H1 (cell line): Measurements from ENCODE around the gene TXNDC16. TPM values are rescaled to one million over a fixed set of nuclear protein-coding genes. Genes with fewer than 3 reads are reported as not detected.

ENCODE experiments used
- CTCF ChIA-PET: fragments of 300-600 bp; sonication (Branson Sonifier 250); formaldehyde crosslinking; loops from one replicate; lab custom pipeline; 2021; ENCODE audit not compliant: partially characterized antibody; lab: Charles Lee
- POLR2A ChIA-PET: fragments of 300-600 bp; sonication (Branson Sonifier 250); formaldehyde crosslinking; loops from one replicate; lab custom pipeline; 2021; ENCODE audit warnings: inconsistent platforms; ENCODE audit not compliant: partially characterized antibody; lab: Charles Lee
- DNase-seq, 2 experiments: peaks; one replicate each; pipeline versions ENCODE4 v3.0.0 to v3.0.0-alpha.2; 2010 to 2022; ENCODE audit warnings: low spot score in 2 of 2, low read depth in 1 of 2, mixed read lengths in 1 of 2
- FAIRE-seq: peaks from 2 replicates; lab custom pipeline; 2011; peaks lifted over from hg19 to GRCh38; lab: Jason Lieb, UNC
- H2AFZ ChIP-seq: 2 replicates; pipeline ENCODE4 v1.8.1; 2012; ENCODE audit warnings: low read length, inconsistent platforms
- H2AK5ac ChIP-seq: 2 replicates; pipeline ENCODE4 v1.6.1; 2013; ENCODE audit warnings: low read depth, low read length
- H2BK120ac ChIP-seq: replicated peaks from 2 replicates; pipeline ENCODE3; 2013; ENCODE audit warnings: low read depth, low read length, inconsistent platforms
- H2BK12ac ChIP-seq: 2 replicates; pipeline ENCODE4 v1.6.1; 2013; ENCODE audit warnings: low read depth, low read length
- H2BK15ac ChIP-seq: 2 replicates; pipeline ENCODE4 v1.6.1; 2013; ENCODE audit warnings: low read length
- H2BK20ac ChIP-seq: 2 replicates; pipeline ENCODE4 v1.6.1; 2013; ENCODE audit warnings: low read length
- H2BK5ac ChIP-seq: 2 replicates; pipeline ENCODE4 v1.6.1; 2013; ENCODE audit warnings: low read depth, low read length
- H3K14ac ChIP-seq: 2 replicates; pipeline ENCODE4 v1.6.1; 2013; ENCODE audit warnings: inconsistent platforms; ENCODE audit not compliant: insufficient read length
- H3K18ac ChIP-seq: 2 replicates; pipeline ENCODE4 v1.6.1; 2013; ENCODE audit warnings: low read length; ENCODE audit errors: extremely low read depth
- H3K23ac ChIP-seq: 2 replicates; pipeline ENCODE4 v1.6.1; 2013; ENCODE audit warnings: inconsistent platforms; ENCODE audit not compliant: insufficient read length
- H3K23me2 ChIP-seq: 2 replicates; pipeline ENCODE4 v1.6.1; 2013; ENCODE audit warnings: low read depth, low read length
- H3K27ac ChIP-seq: 2 replicates; pipeline ENCODE4 v1.6.1; 2011; ENCODE audit warnings: low read depth, low read length, inconsistent platforms
- H3K27me3 ChIP-seq, 4 experiments: replicated peaks in 1 of 4; 1 replicate in 1 of 4; 2 replicates in 3 of 4; pipeline versions ENCODE4 v1.6.1 to v1.8.1; 2011 to 2013; ENCODE audit warnings: low read length in 3 of 4, mild to moderate bottlenecking in 3 of 4, inconsistent platforms in 2 of 4, mixed read lengths in 2 of 4, moderate library complexity in 1 of 4; ENCODE audit not compliant: control insufficient read depth in 3 of 4, insufficient read depth in 3 of 4; ENCODE audit errors: extremely low read depth in 1 of 4
- H3K36me3 ChIP-seq, 4 experiments: 2 replicates each; pipeline versions ENCODE4 v1.6.1 to v1.8.1; 2011 to 2013; ENCODE audit warnings: mild to moderate bottlenecking in 4 of 4, low read length in 3 of 4, moderate library complexity in 2 of 4, control low read depth in 1 of 4, inconsistent platforms in 1 of 4; ENCODE audit not compliant: insufficient read depth in 4 of 4, control insufficient read depth in 2 of 4
- H3K4ac ChIP-seq: replicated peaks from 2 replicates; pipeline ENCODE3; 2013; ENCODE audit warnings: low read length, low read depth, mixed read lengths, inconsistent platforms; ENCODE audit not compliant: insufficient read length
- H3K4me1 ChIP-seq, 4 experiments: replicated peaks in 1 of 4; 1 replicate in 1 of 4; 2 replicates in 3 of 4; pipeline versions ENCODE4 v1.6.1 to v1.8.1; 2011 to 2013; ENCODE audit warnings: low read length in 3 of 4, inconsistent platforms in 2 of 4, mixed read lengths in 1 of 4; ENCODE audit not compliant: insufficient read depth in 4 of 4, control insufficient read depth in 3 of 4
- H3K4me2 ChIP-seq, 2 experiments: 2 replicates each; pipeline versions ENCODE4 v1.6.1 to v1.8.1; 2011 to 2013; ENCODE audit warnings: low read depth in 2 of 2, low read length in 2 of 2, control low read depth in 1 of 2, inconsistent platforms in 1 of 2, mild to moderate bottlenecking in 1 of 2; ENCODE audit not compliant: insufficient read depth in 1 of 2
- H3K4me3 ChIP-seq, 4 experiments: fragments of 200-600, 300-600 bp in 1 of 4; sonication (generic), shearing (Covaris generic), sonication (Bioruptor Twin) in 1 of 4; 2 replicates each; pipeline versions ENCODE4 v1.5.1 to v1.8.1; 2011 to 2016; ENCODE audit warnings: low read length in 4 of 4, low read depth in 3 of 4, control low read depth in 2 of 4, inconsistent platforms in 2 of 4, mild to moderate bottlenecking in 2 of 4, mixed read lengths in 1 of 4, moderate library complexity in 1 of 4; ENCODE audit not compliant: insufficient read depth in 2 of 4; ENCODE audit errors: extremely low read depth in 1 of 4
- H3K56ac ChIP-seq: replicated peaks from 2 replicates; pipeline ENCODE3; 2013; ENCODE audit warnings: low read depth, mild to moderate bottlenecking, mixed read lengths, low read length, inconsistent platforms; ENCODE audit not compliant: insufficient read length
- H3K79me1 ChIP-seq: 2 replicates; pipeline ENCODE4 v1.6.1; 2013; ENCODE audit warnings: low read depth, low read length, control low read depth
- H3K79me2 ChIP-seq, 2 experiments: 2 replicates each; pipeline versions ENCODE4 v1.6.1 to v1.8.1; 2012 to 2013; ENCODE audit warnings: low read length in 2 of 2, mild to moderate bottlenecking in 2 of 2, inconsistent platforms in 1 of 2; ENCODE audit not compliant: insufficient read depth in 2 of 2, control insufficient read depth in 1 of 2
- H3K9ac ChIP-seq, 4 experiments: replicated peaks in 1 of 4; 1 replicate in 1 of 4; 2 replicates in 3 of 4; pipeline versions ENCODE4 v1.6.1 to v1.8.1; 2011 to 2013; ENCODE audit warnings: low read depth in 3 of 4, low read length in 3 of 4, control low read depth in 2 of 4, mild to moderate bottlenecking in 2 of 4, moderate library complexity in 2 of 4, inconsistent platforms in 1 of 4; ENCODE audit errors: extremely low read depth in 1 of 4
- H3K9me3 ChIP-seq, 2 experiments: 2 replicates each; pipeline versions ENCODE4 v1.6.1 to v1.8.1; 2012 to 2013; ENCODE audit warnings: mild to moderate bottlenecking in 2 of 2, moderate library complexity in 2 of 2, control low read depth in 1 of 2, inconsistent platforms in 1 of 2, low read depth in 1 of 2, low read length in 1 of 2, mixed read lengths in 1 of 2; ENCODE audit not compliant: insufficient read depth in 2 of 2
- H4K20me1 ChIP-seq, 2 experiments: replicated peaks in 1 of 2; 2 replicates each; pipeline versions ENCODE3 to v1.8.1; 2011 to 2013; ENCODE audit warnings: inconsistent platforms in 2 of 2, low read length in 2 of 2, mild to moderate bottlenecking in 1 of 2; ENCODE audit not compliant: insufficient read depth in 2 of 2, control insufficient read depth in 1 of 2
- H4K5ac ChIP-seq: 2 replicates; pipeline ENCODE4 v1.6.1; 2013; ENCODE audit warnings: low read length, low read depth, mixed read lengths, inconsistent platforms; ENCODE audit not compliant: insufficient read length
- H4K8ac ChIP-seq: 2 replicates; pipeline ENCODE4 v1.8.0; 2013; ENCODE audit warnings: mild to moderate bottlenecking, moderate library complexity, low read length, inconsistent platforms; ENCODE audit not compliant: insufficient read depth; ENCODE audit errors: extremely low read depth
- H4K91ac ChIP-seq: replicated peaks from 2 replicates; pipeline ENCODE3; 2013; ENCODE audit warnings: low read length, mixed read lengths, inconsistent platforms; ENCODE audit not compliant: insufficient read length
- CREB1 ChIP-seq: IDR thresholded peaks from 2 replicates; pipeline ENCODE4 v1.6.1; 2012; ENCODE audit warnings: inconsistent platforms
- PHF8 ChIP-seq: fragments of 200-600 bp; sonication (generic); conservative IDR thresholded peaks from 2 replicates; pipeline ENCODE4 v1.7.1; 2012; ENCODE audit warnings: low read depth, mild to moderate bottlenecking, inconsistent platforms, low read length, moderate library complexity
- POLR2A ChIP-seq, 2 experiments: IDR thresholded peaks; 1 replicate in 1 of 2; 2 replicates in 1 of 2; pipeline ENCODE4 v1.6.1; 2011; ENCODE audit warnings: low read depth in 2 of 2, low read length in 2 of 2, mild to moderate bottlenecking in 2 of 2; ENCODE audit errors: control extremely low read depth in 1 of 2
- SAP30 ChIP-seq: fragments of 300-600 bp; sonication (generic); IDR thresholded peaks from 2 replicates; pipeline ENCODE4 v1.7.1; 2012; ENCODE audit warnings: low read length, moderate library complexity, mild to moderate bottlenecking, inconsistent platforms; ENCODE audit not compliant: insufficient read depth, insufficient replicate concordance
- SP1 ChIP-seq: IDR thresholded peaks from 2 replicates; pipeline ENCODE4 v1.6.1; 2011; ENCODE audit warnings: low read depth, low read length
- SP4 ChIP-seq: IDR thresholded peaks from 2 replicates; pipeline ENCODE4 v1.6.1; 2012; ENCODE audit warnings: low read length, inconsistent platforms
- YY1 ChIP-seq: IDR thresholded peaks from 2 replicates; pipeline ENCODE4 v1.6.1; 2011; ENCODE audit warnings: low read depth, mild to moderate bottlenecking, low read length
- WGBS, 2 experiments: shearing (Covaris generic) in 1 of 2; methylation state at CpG; one replicate each; pipeline versions ENCODE4 v1.1.6 to v1.1.7; 2013 to 2015; ENCODE audit warnings: low lambda C conversion rate in 2 of 2, mixed read lengths in 2 of 2, inconsistent platforms in 1 of 2, low coverage in 1 of 2, missing lambda C conversion rate in 1 of 2; ENCODE audit not compliant: insufficient replicate concordance in 2 of 2, insufficient coverage in 1 of 2, insufficient read length in 1 of 2; ENCODE audit errors: extremely low coverage in 1 of 2, missing lambda C conversion rate in 1 of 2; 5-methylcytosine and 5-hydroxymethylcytosine counted together
- polyA plus RNA-seq, 7 experiments: library from polyadenylated mRNA; depleted of rRNA in 3 of 7; stranded (reverse) in 5 of 7; unstranded in 2 of 7; fragments of >200 nt in 5 of 7; fragments of 200-250 nt in 2 of 7; gene quantifications; 1 replicate in 5 of 7; 2 replicates in 1 of 7; 4 replicates in 1 of 7; pipeline versions ENCODE4 v1.2.1 to v1.2.3, GENCODE V29; 2011 to 2013; ENCODE audit warnings: missing spikeins in 2 of 7, mixed read lengths in 2 of 7
- total RNA-seq: library from RNA; stranded (reverse); fragmentation: NEBNext Ultra II Directional; extraction: Animal tissue kit (Norgen Biotek cat#: 25700); gene quantifications from 2 replicates; pipeline ENCODE4 v1.2.1, GENCODE V29; 2021

Gene TXNDC16
- total and polyA plus RNA-seq, 2 of the 8 experiments (the other 6 are each of a cell fraction or from before 2014, with no cell fraction given) = 6.7 to 14.3 TPM

- H3K79me2 ChIP-seq = no peaks in the 10 kb centered on the region
- no peak for DNase-seq
- H2BK15ac ChIP-seq = no peak overlapping the region
- H3K36me3 ChIP-seq = no peaks in the 10 kb centered on the region; a peak in 1 of 8 replicates
- H3K14ac ChIP-seq = no peak overlapping the region
- TF ChIP-seq CREB1 = no peak
- TF ChIP-seq PHF8 = no peak
- no peak for TF ChIP-seq SAP30
- TF ChIP-seq SP1 = no peak
- TF ChIP-seq YY1 = no peak
- TF ChIP-seq POLR2A (IDR thresholded peaks at IDR 0.05; ENCODE audit: control extremely low read depth in 1 of 2, low read depth in 2 of 2, low read length in 2 of 2) = no peak
- no peak for TF ChIP-seq SP4
- no peak overlapping the region for H3K4me3 ChIP-seq
- H3K27me3 ChIP-seq = no peaks in the 10 kb centered on the region
- WGBS, 2 experiments = 54% methylated on average over 1 of the region's 1 CpG; no CpG with 5 or more reads in 1 of the 2 experiments
- H4K5ac ChIP-seq = no peak overlapping the region
- H3K4me2 ChIP-seq = no peak overlapping the region
- H2BK20ac ChIP-seq = no peak overlapping the region
- ChIA-PET CTCF (no interaction called here), POLR2A (no interaction called here)
- H3K79me1 ChIP-seq = no peaks in the 10 kb centered on the region
- no peak overlapping the region for H4K91ac ChIP-seq
- no peak for FAIRE-seq
- H4K20me1 ChIP-seq = no peaks in the 10 kb centered on the region
- H2BK5ac ChIP-seq = no peak overlapping the region
- no peak overlapping the region for H3K23ac ChIP-seq
- no peak overlapping the region for H3K9ac ChIP-seq
- no peak overlapping the region for H3K18ac ChIP-seq
- H2BK120ac ChIP-seq = no peak overlapping the region
- H2BK12ac ChIP-seq = no peak overlapping the region
- H3K4ac ChIP-seq = no peak overlapping the region
- no peak overlapping the region for H3K27ac ChIP-seq
- H3K23me2 ChIP-seq = no peaks in the 10 kb centered on the region
- no peak overlapping the region for H4K8ac ChIP-seq
- H3K56ac ChIP-seq = no peak overlapping the region
- peaks cover 0 to 3% (median 1%) of the 10 kb centered on the region in 4 experiments; a peak in 2 of 7 replicates for H3K4me1 ChIP-seq
- H2AFZ ChIP-seq = no peak overlapping the region
- H2AK5ac ChIP-seq = no peak overlapping the region
- no peaks in the 10 kb centered on the region for H3K9me3 ChIP-seq
Observed at GRCh38 chr14:52513249-52513648, 39.1 kb downstream of the TXNDC16 start.
